ENCODE results near the gene ZNF611.
"Not testable (repeated sequence)": the region's sequence is repeated elsewhere in the genome, so short reads cannot be mapped to it uniquely, and the experiment has no call there.

ZNF611 gene

DNA sequence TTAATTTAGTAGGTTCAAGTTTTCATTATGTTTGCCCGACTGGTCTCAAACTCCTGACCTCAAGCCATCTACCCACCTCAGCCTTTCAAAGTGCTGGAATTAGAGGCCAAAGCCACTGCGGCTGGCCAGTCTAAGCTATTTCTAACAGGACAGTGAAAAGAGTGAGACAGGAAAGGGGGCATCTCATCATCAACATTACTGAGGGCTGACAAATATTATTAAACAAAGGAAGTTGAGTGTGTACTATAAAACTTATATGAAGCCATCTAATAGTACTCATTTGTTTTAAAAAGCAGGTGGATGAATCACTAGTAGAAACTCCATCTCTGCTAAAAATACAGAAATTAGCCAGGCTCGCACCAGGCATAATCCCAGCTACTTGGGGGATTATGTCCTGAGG is 24.3 kb downstream of the ZNF611 start:
- H3K4me3 ChIP-seq (ENCODE audit: low read depth, low read length) = no peak overlapping the region
- no peak for DNase-seq (ENCODE audit: low read depth, low spot score)
- in situ Hi-C loops (cut with HindIII; ENCODE audit: low sequenced_read_pairs) = no loop called here
- TF ChIP-seq, protein P1, sequence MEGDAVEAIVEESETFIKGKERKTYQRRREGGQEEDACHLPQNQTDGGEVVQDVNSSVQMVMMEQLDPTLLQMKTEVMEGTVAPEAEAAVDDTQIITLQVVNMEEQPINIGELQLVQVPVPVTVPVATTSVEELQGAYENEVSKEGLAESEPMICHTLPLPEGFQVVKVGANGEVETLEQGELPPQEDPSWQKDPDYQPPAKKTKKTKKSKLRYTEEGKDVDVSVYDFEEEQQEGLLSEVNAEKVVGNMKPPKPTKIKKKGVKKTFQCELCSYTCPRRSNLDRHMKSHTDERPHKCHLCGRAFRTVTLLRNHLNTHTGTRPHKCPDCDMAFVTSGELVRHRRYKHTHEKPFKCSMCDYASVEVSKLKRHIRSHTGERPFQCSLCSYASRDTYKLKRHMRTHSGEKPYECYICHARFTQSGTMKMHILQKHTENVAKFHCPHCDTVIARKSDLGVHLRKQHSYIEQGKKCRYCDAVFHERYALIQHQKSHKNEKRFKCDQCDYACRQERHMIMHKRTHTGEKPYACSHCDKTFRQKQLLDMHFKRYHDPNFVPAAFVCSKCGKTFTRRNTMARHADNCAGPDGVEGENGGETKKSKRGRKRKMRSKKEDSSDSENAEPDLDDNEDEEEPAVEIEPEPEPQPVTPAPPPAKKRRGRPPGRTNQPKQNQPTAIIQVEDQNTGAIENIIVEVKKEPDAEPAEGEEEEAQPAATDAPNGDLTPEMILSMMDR (IDR thresholded peaks at IDR 0.05; ENCODE audit: low read depth, low read length) = no peak

DNA sequence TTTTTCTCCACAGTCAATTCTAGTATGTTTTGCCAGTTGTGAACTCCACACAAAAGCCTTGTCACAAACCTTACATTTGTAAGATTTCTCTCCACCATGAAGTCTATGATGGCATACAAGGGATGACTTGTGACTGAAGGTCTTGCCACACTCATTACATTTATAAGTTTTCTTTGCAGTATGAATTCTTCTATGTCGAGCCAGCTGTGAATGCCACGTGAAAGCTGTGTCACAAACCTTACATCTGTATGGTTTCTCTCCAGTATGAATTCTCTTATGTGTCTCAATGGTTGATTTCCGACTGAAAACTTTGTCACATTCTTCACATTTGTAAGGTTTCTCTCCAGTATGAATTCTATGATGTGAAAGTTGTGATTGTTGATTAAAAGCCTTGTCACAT is 29.2 kb downstream of the ZNF611 start:
- in situ Hi-C loops (cut with HindIII; ENCODE audit: low sequenced_read_pairs); H3K4me3 ChIP-seq (ENCODE audit: low read depth, low read length); DNase-seq (ENCODE audit: low read depth, low spot score): not testable (repeated sequence)

DNA sequence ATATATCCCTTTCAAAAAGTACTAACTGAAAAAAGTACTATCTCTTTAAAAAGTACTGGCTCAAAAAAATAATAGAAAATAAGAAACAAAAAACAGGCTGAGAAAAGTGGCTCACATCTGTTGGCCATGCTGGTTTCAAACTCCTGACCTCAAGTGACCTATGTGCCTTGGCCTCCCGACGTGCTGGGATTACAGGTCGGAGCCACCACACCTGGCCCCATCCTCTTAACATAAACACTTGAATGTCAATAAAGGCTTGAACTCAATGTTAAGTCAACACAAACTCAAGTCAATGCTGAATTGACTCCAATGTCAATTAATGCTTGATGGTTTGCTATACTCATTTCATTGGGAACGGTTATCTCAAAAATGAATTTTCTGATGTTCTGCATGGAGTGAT is 30.9 kb downstream of the ZNF611 start:
- in situ Hi-C loops (cut with HindIII; ENCODE audit: low sequenced_read_pairs) = no loop called here
- TF ChIP-seq, protein P1 (IDR thresholded peaks at IDR 0.05; ENCODE audit: low read depth, low read length) = no peak
- no peak overlapping the region for H3K4me3 ChIP-seq (ENCODE audit: low read depth, low read length)
- DNase-seq (ENCODE audit: low read depth, low spot score) = no peak

GRCh38 chr19:52700673-52701072 is 34.2 kb downstream of the ZNF611 start:
- TF ChIP-seq, protein P1 (IDR thresholded peaks at IDR 0.05; ENCODE audit: low read depth, low read length) = no peak
- in situ Hi-C loops (cut with HindIII; ENCODE audit: low sequenced_read_pairs) = no loop called here
- DNase-seq (ENCODE audit: low read depth, low spot score) = no peak
- no peak overlapping the region for H3K4me3 ChIP-seq (ENCODE audit: low read depth, low read length)

- DNase-seq (ENCODE audit: low read depth, low spot score); H3K4me3 ChIP-seq (ENCODE audit: low read depth, low read length); in situ Hi-C loops (cut with HindIII; ENCODE audit: low sequenced_read_pairs): not testable (repeated sequence)
Observed at GRCh38 chr19:52699555-52699954, 35.3 kb downstream of the ZNF611 start.

DNA sequence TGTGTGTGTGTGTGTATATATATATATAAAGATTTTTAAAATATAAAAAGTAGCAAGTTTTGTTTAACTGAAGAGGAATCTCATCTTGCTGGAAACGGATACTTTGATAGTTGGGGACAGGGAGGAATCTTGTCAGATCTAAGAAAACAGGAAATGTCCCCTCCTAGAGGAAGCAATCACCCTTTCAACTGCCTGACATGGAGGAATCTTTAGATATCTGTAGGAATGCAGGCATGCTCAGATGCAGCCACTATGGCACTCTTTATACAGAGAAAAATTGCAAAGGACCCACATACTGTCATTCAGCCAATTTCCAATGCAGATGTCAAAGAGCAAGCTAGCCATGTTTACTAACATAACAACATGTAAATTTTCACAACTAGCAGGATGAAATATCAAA is 38.8 kb downstream of the ZNF611 start:
- H3K4me3 ChIP-seq (ENCODE audit: low read depth, low read length) = no peak overlapping the region
- in situ Hi-C loops (cut with HindIII; ENCODE audit: low sequenced_read_pairs) = no loop called here
- DNase-seq (ENCODE audit: low read depth, low spot score) = no peak
- TF ChIP-seq, protein P1 (IDR thresholded peaks at IDR 0.05; ENCODE audit: low read depth, low read length) = no peak

DNA sequence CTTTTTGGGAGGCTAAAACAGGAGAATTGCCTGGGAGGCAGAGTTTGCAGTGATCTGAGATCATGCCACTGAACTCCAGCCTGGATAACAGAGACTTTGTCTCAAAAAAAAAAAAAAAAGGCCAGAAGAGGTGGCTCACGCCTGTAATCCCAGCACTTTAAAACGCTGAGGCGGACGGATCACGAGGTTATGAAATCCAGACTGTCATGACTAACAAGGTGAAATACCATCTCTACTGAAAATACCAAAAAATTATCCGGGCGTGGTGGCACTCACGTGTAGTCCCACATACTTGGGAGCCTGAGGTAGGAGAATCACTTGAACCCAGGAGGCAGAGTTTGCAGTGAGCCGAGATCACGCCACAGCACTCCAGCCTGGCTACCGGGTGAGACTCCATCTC is 39.9 kb downstream of the ZNF611 start:
- H3K4me3 ChIP-seq (ENCODE audit: low read depth, low read length) = no peak overlapping the region
- in situ Hi-C loops (cut with HindIII; ENCODE audit: low sequenced_read_pairs) = no loop called here
- DNase-seq (ENCODE audit: low read depth, low spot score) = no peak
- TF ChIP-seq, protein P1 (IDR thresholded peaks at IDR 0.05; ENCODE audit: low read depth, low read length) = no peak

DNA sequence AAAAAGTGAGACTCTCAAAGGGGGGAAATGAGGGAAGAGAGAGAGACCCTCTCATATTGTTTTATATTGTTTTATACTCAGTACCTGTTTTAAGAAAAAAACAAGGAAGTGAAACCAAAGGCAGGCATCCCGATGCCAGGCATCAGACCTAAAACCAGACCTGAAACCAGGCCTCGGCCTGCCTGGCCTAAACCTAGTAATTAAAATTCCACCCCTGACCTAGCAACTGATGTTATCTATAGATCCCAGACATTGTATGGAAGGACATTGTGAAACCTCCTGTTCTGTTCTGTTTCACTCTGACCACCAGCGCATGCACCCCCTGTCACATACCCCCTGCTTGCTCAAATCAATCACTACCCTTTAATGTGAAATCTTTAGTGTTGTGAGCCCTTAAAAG is 40.6 kb downstream of the ZNF611 start:
- in situ Hi-C loops (cut with HindIII; ENCODE audit: low sequenced_read_pairs); H3K4me3 ChIP-seq (ENCODE audit: low read depth, low read length); DNase-seq (ENCODE audit: low read depth, low spot score): not testable (repeated sequence)
